ENCODE data around the gene GDAP1L1. TPM values are rescaled to one million over a fixed set of nuclear protein-coding genes. Genes with fewer than 3 reads are reported as not detected.

Gene GDAP1L1
- total and polyA plus RNA-seq, 4 donors = not detected

GRCh38 chr20:44200983-44201382, 46.1 kb upstream of the GDAP1L1 start:
- no peak overlapping the region for H3K4me3 ChIP-seq (ENCODE audit: low read depth in 1 of 3, low read length in 3 of 3)
- H3K9me3 ChIP-seq (ENCODE audit: control insufficient read depth in 4 of 4, low read length in 3 of 4) = no peaks in the 10 kb centered on the region
- peaks cover 13 to 63% (median 51%) of the 10 kb centered on the region in 4 donors for H3K36me3 ChIP-seq (ENCODE audit: control insufficient read depth in 4 of 4, insufficient read depth in 3 of 4, low read depth in 1 of 4, low read length in 3 of 4)
- TF ChIP-seq SP1 (IDR thresholded peaks at IDR 0.05) (no peak), FOXA2 (IDR thresholded peaks at IDR 0.05) (no peak), NR2F2 (IDR thresholded peaks at IDR 0.05) (no peak), RXRA (IDR thresholded peaks at IDR 0.05) (no peak), FOXA1 (IDR thresholded peaks at IDR 0.05) (no peak), MAX (IDR thresholded peaks at IDR 0.05) (no peak), EGR1 (IDR thresholded peaks at IDR 0.05; ENCODE audit: low read depth in 2 of 2) (no peak), HNF4A (conservative IDR thresholded peaks at IDR 0.05) (no peak), HNF4G (IDR thresholded peaks at IDR 0.05) (no peak), CTCF (IDR thresholded peaks at IDR 0.05; ENCODE audit: low read depth, low read length, missing input control) (no peak), ATF3 (IDR thresholded peaks at IDR 0.05) (no peak), GABPA (IDR thresholded peaks at IDR 0.05 in 1 of 2, conservative IDR thresholded peaks at IDR 0.05 in 1 of 2) (no peak), REST (IDR thresholded peaks at IDR 0.05) (no peak), JUND (IDR thresholded peaks at IDR 0.05) (no peak), ZBTB33 (IDR thresholded peaks at IDR 0.05) (no peak), TAF1 (conservative IDR thresholded peaks at IDR 0.05) (no peak), YY1 (IDR thresholded peaks at IDR 0.05) (no peak), RAD21 (IDR thresholded peaks at IDR 0.05) (no peak)
- H3K27me3 ChIP-seq (ENCODE audit: control insufficient read depth in 4 of 4, insufficient read depth in 4 of 4, low read length in 3 of 4) = no peaks in the 10 kb centered on the region
- WGBS = 95% methylated on average over 2 of the region's 2 CpGs
- H3K27ac ChIP-seq (ENCODE audit: low read depth in 1 of 2, low read length in 2 of 2) = no peak overlapping the region
- no peak for DNase-seq (ENCODE audit: low spot score)
- peaks cover 0 to under 1% (median 0%) of the 10 kb centered on the region in 4 donors for H3K4me1 ChIP-seq (ENCODE audit: control insufficient read depth in 4 of 4, insufficient read depth in 4 of 4, low read length in 3 of 4)
- H3K9ac ChIP-seq (ENCODE audit: low read depth in 1 of 2, low read length in 2 of 2) = no peak overlapping the region
